NOMO-1 treated with dmso at 0.1 percent for 144 hours (cell line): ENCODE data around the gene RGP1.

Experiments used
- DNase-seq: peaks from one replicate; lab custom pipeline; 2025; ENCODE audit not compliant: unreplicated experiment; lab: John Stamatoyannopoulos, UW

RGP1 gene

GRCh38 chr9:35719546-35719945 is 29.5 kb upstream of the RGP1 start:
- no peak for DNase-seq

- no peak for DNase-seq
These were observed 25.7 kb upstream of the RGP1 start for GRCh38 chr9:35723426-35723825.

DNA sequence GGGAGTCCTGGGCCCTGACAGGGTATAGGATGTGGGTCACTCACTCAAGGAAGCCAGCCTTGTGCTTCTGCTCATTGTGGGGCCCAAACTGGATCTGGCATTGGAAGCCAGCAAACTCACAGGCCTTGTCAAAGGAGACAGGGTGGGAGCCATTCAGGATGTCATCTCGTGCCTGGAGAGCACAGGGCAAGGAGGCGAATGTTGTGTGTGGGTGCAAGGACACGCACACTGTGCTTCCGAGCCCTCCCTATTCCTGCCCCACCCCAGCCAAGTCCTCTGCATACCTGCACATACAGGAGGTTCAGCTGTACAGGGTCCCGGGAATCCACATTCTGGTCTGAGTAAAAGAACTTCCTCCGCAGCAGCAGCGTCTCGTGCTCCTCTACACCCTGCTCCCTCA is 25.2 kb upstream of the RGP1 start:
- no peak for DNase-seq

GRCh38 chr9:35725362-35725761 is 23.7 kb upstream of the RGP1 start:
- no peak for DNase-seq

- DNase-seq: peak; percentile 54
These were observed 22.2 kb upstream of the RGP1 start for GRCh38 chr9:35726931-35727330.

- no peak for DNase-seq
These were observed 21.4 kb upstream of the RGP1 start for GRCh38 chr9:35727676-35728040.

- peak; percentile 60 for DNase-seq
These were observed 20.8 kb upstream of the RGP1 start for GRCh38 chr9:35728041-35728971.

DNA sequence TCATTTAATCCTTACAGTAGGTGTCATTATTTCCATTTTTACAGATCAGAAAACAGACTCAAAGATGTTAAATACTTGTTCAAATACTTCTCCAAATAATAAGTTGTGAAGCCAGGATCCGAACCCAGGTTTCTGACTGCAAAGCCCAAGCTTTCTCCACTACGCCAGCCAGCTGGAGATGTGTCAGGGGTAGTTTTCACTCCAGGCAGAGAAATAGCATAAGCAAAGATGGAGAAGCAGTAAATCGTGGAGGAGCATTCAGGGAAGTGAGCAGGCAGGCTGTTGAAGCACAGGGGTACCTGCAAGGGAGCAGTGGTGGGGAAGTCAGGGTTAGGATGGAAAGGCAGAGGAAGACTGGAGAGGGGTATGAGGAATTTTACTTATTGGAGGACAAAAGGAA is 20.0 kb upstream of the RGP1 start:
- no peak for DNase-seq

DNA sequence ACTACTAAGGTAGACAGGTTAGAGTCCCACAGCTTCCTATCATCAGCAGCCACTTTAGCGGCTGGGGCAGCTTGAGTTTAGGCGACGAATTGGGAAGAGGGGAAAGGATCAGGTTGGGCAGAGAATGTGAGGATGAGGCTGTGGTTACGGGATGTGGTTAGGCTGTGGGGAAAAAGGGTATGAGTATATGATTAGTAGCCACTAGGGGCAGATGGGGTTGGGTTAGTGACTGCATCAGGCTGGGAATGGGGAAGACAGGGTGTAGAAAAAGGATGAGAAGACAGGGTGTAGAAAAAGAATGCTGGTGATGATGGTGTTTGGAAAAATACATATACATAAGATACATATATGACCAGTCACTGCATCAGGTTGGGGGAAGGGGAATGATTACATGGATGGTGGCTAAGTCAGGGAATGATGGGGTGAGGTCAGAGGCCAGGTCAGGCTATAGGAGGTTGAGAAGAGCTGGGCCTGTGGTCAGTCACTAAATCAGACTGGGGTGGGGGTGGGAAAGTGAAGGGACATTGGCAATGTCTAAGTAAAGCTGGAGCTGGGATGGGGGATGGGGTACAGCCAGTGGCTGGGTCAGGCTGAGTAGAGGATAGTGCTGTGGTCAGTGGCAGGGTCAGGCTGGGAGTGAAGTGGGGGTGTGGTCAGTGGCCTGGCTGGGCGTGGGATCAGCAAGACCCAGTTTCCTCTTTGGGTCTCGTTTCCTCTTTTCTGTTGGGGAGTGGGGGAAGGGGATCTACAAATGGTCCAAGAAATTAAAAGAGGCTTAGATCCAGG is 19.2 kb upstream of the RGP1 start:
- peak; percentile 54 for DNase-seq

- DNase-seq: no peak
These were observed 18.6 kb upstream of the RGP1 start for GRCh38 chr9:35730486-35730854.

DNA sequence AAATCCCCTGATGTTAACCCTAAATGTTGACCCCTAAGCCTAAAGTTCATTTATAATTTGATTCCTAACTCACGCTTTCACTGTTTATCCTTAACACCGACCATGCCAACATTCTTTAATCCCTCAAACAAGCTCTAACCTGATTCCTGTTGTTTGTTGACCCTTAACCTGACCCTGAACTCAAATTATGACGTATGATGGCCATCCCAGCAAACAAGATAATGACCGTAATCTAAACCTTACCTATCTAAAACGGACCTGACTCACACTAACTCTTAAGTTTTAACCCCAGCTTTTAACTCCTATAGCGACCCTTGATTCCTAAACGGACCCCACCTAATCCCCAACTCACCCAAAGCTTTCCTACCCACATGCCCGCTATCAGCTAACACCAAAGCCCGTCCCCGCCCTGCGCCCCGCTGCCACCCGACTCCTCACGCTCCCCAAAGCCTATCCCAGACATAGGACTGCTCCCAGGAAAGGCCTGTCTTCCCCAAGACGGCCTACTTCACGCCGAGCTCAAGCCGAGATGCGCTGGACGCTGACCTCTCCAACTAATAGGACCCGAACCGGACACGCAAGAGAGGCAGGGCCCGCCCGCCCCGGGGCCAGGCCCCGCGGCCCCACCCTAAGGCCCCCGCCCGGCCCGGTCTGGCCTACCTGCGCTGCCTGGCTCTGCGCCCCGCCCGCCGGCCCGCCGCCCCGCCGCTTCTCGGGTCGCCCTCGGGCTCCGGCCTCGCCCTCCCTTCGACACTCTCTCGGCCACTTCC is 17.5 kb upstream of the RGP1 start:
- DNase-seq: no peak

DNA sequence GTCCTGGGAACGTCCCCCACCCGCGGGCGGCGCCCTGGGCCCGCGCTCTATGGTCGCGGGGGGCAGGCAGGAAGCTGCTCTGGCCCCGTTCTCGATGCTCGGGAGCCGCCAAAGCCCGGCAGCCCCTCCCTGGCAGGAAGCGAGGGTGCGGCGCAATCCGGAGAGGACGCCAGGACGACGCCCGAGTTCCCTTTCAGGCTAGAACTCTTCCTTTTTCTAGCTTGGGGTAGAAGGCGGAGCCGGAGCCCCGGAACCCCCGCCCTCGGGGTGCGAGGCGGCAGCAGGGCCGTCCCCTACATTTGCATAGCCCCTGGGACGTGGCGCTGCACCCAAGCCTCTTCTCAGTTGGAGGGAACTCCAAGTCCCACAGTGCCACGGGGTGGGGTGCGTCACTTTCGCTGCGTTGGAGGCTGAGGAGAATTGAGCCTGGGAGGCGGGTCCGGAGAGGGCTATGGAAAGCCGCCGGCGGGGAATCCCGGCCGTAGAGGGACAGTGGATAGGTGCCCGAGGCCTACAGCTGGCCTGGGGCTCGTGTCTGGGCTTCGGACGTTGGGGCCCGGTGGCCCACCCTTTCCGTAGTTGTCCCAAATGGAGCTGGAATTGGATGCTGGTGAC is 16.8 kb upstream of the RGP1 start, which contains the start of the genes CREB3 and TLN1:
Gene CREB3, plus strand, starts transcription at position 482 of the 615 bp plus-strand sequence. Its CDS starts 107 bp downstream, at position 589.
Gene TLN1, minus strand, starts transcription at position 11 of the 615 bp plus-strand sequence. CDS start 6,501 bp downstream, outside the sequence.
- DNase-seq: peak; percentile 100

GRCh38 chr9:35732800-35733541 is 16.1 kb upstream of the RGP1 start:
- peak; percentile 24 for DNase-seq

- DNase-seq: no peak
These were observed 15.0 kb upstream of the RGP1 start for GRCh38 chr9:35734096-35734495.

DNA sequence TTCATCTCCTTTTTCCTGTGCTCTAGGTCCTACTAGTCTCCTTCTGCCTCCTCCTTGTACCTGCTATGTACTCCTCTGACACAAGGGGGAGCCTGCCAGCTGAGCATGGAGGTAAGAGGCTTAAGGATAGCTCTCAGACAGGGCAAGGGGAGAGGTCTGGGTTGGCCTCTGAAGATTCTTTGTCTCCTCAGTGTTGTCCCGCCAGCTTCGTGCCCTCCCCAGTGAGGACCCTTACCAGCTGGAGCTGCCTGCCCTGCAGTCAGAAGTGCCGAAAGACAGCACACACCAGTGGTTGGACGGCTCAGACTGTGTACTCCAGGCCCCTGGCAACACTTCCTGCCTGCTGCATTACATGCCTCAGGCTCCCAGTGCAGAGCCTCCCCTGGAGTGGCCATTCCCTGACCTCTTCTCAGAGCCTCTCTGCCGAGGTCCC is 12.9 kb upstream of the RGP1 start:
- peak; percentile 53 for DNase-seq

DNA sequence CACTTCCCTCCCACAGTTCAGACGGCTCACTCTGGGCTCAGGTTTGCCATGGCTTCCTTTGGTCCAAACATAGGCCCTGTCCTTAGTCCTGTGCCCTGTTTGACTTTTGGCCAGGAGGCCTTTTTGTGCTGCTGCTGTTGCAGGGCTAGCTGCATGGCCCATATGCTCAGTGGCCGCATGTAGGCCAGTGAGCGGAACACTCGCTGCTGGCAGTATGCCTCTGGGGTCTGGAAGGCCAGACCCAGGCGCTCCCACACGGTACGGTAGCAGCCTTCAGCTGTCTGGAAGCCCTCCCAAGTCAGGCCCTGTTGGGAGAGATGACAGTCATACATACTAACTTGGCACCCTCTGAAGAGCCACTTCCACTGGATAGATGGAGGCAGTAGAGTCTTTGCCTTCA is 11.9 kb upstream of the RGP1 start:
- DNase-seq: no peak

DNA sequence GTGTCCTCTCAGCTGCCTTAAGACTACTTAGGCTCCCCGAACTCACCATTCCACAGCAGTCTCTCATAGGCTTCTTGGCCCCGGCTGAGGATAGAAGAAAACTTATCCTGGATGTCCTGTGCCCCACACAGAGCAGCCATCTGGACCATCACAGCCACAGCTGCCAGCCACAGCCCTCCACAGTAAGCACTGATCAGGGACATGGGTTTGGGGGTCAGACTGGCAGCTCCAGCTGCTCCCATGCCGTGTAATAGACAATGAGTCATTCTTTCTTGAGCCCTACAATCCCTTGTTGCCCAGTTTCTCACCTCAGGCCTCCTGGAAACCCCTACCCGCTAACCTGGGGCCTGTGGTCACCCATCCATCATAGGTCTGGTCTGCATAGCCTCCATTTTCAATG is 10.9 kb upstream of the RGP1 start:
- no peak for DNase-seq

- no peak for DNase-seq
These were observed 10.2 kb upstream of the RGP1 start for GRCh38 chr9:35738924-35739323.

GRCh38 chr9:35740243-35740642 is 8.8 kb upstream of the RGP1 start:
- DNase-seq: no peak

DNA sequence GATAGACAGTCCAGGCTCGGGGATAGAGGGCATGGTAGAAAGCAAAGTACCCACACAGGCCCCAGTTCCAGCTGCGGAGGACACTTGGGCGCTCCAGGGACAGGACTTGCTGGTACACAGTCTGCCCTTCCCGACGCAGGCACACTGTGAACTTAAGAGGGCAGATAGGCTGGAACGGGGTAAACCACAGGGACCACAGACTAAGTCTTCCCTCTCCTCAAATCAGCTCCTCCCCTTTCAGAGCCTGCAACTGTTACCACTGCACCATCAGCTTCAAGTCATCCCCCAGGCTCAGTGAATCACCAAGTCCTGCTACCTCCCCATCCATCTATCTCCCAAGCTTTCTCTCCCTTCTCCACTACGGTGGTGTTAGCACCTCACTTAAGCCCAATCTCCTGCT is 7.3 kb upstream of the RGP1 start:
- DNase-seq: no peak
